Measurements from ENCODE around the gene PHF21B.

The PHF21B gene

GRCh38 chr22:44840611-44841322 is 169.0 kb downstream of the PHF21B start:
- DNase-seq (ENCODE audit: low read depth): no peak

GRCh38 chr22:44839721-44840120 is 170.1 kb downstream of the PHF21B start:
- no peak for DNase-seq (ENCODE audit: low read depth)

GRCh38 chr22:44839061-44839460 is 170.7 kb downstream of the PHF21B start:
- DNase-seq (ENCODE audit: low read depth): no peak

- no peak for DNase-seq (ENCODE audit: low read depth)
Observed at GRCh38 chr22:44838316-44839016, 171.3 kb downstream of the PHF21B start.

- no peak for DNase-seq (ENCODE audit: low read depth)
Observed at GRCh38 chr22:44837481-44837880, 172.3 kb downstream of the PHF21B start.

GRCh38 chr22:44834065-44834464 is 175.7 kb downstream of the PHF21B start:
- DNase-seq (ENCODE audit: low read depth): no peak

- no peak for DNase-seq (ENCODE audit: low read depth)
Observed at GRCh38 chr22:44831885-44832284, 177.9 kb downstream of the PHF21B start.
